ENCODE measurements around the gene TNFSF4. TPM values are rescaled to one million over a fixed set of nuclear protein-coding genes. Genes with fewer than 3 reads are reported as not detected.

Gene TNFSF4
- polyA plus RNA-seq, 3 donors: 1.6 to 1.9 (median 1.9) TPM

DNA sequence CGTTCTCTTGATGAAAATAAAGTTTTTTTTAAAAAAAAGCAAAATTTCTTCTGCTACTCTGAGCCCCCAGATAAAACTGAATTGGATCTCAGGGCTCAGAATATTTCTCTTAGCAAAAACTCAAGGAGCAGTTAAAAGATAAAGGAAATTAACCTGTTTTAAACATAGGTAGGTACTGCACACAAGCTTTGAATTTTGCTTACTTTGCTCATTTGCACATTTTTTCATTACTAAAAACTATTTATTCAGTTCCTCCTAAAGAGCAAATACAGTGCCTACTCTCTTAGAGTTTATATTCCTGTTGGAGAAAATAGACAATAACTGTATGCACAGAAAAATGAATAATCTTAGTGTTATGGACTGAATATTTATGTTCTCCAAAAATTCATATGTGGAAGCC, 13.0 kb upstream of the TNFSF4 start:
- no peak for DNase-seq (ENCODE audit: extremely low read depth in 1 of 11, low read depth in 9 of 11, low spot score in 4 of 11)

DNA sequence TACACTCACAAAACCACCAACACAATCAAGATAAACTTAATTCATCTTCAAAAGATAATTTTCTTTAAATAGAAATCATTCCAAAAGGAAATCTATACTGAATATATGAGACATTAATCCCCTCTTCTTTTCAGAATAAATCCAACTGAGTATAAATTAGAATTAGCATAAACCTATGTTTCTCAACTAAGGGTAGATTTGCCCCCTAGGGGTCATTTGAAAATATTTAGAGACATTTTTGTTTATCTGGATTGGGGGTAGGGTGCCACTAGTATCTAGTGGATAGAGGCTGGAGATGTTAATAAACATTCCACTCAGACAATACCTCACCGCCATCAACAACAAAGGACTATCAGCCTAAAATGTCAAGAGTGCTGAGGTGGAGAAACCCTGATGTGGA, 6.5 kb upstream of the TNFSF4 start:
- DNase-seq (ENCODE audit: extremely low read depth in 1 of 11, low read depth in 9 of 11, low spot score in 4 of 11): no peak

DNA sequence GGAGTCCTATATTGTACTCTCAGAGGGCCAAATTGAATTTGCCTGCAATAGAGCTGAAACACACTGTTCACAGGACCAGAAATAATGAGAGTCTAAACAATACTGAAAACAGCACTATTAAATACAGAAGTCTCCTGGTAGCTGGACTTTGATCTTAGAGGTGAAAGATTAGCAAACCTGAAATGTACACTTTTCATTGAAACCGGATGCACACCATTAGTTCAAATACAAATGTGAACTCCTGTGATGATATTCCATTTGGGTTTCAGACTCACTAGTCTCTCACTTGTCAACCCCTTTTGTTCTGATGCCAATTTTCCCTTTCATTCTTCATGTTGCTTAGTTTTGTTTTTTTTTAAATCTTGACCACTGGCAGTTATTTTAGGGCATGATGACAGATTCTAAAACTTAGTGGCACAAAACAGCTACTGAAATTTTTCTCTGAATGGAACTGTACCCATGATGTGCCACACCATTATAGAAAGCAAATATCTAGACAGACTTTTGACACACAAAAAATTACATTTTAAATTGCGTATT, 5.9 kb upstream of the TNFSF4 start:
- DNase-seq (ENCODE audit: extremely low read depth in 1 of 11, low read depth in 9 of 11, low spot score in 4 of 11): no peak

DNA sequence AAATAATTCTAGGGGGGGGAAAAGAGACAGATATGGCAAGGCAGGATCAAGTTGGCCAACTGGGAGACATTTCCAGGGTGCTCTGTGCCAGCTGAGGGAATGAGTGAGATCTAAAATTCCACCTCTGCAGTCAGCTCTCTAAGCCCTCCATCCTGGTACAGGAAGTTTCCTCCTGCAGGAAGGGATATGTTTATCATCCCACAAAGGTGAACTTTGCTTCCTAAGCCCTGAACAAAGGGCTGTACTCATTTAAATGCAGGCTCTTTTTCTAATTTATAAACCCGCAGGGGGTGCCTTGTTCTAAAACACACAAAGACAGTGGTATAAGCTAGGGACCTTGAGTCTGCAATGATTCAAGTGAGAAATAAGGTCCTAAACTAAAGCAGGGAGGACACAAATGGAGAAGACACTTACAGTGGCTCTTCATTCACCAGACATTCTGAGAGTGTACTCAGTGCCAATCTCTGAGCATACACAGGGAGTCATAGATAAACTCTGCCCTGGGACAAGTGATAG, 3.6 kb upstream of the TNFSF4 start:
- DNase-seq (ENCODE audit: extremely low read depth in 1 of 11, low read depth in 9 of 11, low spot score in 4 of 11): no peak

DNA sequence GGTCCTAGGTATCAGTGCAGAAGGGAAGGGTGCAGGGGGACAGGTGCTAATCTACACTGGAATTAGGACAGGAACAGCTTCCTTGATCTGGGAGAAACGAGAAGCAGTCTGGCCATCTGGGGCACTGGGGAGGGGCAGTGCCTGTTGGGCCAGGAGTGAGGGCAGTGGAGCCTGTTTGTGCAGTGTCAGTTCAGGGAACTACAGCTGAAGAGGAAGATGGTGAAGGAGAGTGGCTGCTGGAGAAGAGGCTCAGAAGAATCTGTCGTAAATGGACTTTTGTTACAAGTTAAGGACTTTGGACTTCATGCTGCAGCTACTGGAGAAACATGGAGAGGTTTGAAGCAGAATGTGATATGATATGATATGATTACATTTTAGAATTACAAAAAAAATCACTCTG, 3.2 kb upstream of the TNFSF4 start:
- no peak for DNase-seq (ENCODE audit: extremely low read depth in 1 of 11, low read depth in 9 of 11, low spot score in 4 of 11)

DNA sequence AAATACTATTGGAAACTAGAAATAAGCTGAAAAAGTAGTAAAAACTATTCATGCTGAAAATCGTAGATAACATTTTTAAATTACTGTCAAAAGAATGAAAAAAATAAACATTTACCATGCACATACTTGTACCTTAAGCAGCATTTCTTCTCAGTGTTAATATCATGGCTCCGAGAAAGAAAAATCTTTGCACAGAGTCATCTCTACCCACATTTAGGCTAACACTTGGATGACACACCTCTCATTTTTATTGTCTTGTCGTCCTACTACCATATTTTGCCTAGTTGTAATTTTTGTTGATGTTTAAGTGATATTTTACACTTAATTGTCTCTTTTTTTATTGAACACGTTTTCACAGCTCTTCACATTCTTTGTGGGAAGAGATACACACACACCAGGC, 1.7 kb upstream of the TNFSF4 start:
- DNase-seq (ENCODE audit: extremely low read depth in 1 of 11, low read depth in 9 of 11, low spot score in 4 of 11): no peak

DNA sequence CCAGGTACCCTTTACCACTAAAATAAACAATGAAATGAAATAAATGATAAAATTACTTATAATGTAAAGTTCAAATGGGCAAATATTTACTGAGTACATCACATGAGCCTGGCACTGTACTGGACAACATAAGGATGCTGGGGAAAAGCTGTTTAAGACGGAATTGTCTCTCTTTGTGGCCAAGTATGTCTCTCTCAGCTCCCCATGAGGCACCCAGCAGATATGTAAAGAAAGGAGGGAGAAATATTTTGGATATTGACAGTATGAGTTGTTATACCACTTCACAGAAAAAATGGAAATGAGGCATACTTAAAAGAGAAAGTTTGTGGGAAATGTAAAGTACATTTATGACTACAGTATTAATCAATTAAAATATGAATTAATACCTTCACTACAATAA, 1.0 kb upstream of the TNFSF4 start:
- DNase-seq (ENCODE audit: extremely low read depth in 1 of 11, low read depth in 9 of 11, low spot score in 4 of 11): no peak

DNA sequence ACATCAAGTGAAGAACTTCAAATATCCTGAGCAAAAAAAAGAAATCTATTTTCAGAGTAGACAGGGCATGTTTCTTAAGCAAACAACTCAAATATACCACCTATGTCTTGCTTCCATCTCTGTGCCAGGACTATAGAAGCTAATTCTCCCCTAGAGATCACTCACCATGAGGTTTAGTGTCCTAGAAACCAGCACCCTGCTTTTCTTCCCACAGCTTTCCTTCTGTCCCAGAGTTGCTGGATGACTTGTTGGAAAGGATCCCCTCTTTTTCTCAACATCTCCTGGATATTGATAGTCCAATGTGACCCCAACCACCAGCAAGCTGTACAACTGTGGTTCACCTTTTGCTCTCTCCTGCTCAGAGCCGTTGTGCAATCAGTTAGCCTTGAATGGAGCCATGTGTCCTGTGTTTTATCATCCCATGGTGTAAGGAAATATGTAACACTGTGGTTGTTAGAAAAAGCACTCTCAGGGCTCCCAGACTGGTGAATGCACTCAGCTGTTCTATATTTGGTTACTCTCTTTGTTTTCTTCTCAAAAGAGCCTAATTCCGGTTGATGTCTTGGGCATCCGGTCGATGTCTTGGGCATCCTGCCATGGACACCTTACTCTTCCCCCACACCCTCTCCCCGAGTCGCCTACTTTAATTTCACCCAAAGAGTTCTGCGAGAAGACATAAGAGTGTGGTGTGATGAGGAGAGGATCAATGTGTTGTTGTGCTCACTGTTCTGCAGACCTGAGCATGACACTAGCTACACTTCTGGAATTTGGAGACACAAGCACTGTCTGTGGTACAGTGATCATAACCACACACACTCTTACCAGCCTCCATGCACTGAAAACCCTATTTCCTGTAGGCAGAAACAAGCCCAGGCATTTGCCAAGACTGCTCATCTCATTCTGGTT, 1.7 kb downstream of the TNFSF4 start:
- DNase-seq (ENCODE audit: extremely low read depth in 1 of 11, low read depth in 9 of 11, low spot score in 4 of 11): no peak

DNA sequence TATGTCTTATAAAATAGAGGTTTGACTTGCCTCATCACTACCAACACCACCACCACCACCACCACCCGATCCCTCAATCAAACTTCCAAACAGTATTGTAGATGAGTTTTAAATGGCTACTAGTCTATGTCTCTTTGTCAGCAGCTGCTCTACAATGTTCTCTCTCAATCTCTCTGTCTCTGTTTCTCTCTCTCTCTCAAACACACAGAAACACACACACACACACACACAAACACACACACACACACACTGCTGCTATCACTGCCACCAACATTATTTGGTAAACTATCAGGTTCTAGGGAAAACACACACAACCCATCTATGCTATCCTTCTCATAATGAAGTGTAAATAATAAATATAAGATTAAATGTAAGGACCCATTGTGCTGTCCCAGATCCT, 2.4 kb downstream of the TNFSF4 start:
- DNase-seq (ENCODE audit: extremely low read depth in 1 of 11, low read depth in 9 of 11, low spot score in 4 of 11): no peak

DNA sequence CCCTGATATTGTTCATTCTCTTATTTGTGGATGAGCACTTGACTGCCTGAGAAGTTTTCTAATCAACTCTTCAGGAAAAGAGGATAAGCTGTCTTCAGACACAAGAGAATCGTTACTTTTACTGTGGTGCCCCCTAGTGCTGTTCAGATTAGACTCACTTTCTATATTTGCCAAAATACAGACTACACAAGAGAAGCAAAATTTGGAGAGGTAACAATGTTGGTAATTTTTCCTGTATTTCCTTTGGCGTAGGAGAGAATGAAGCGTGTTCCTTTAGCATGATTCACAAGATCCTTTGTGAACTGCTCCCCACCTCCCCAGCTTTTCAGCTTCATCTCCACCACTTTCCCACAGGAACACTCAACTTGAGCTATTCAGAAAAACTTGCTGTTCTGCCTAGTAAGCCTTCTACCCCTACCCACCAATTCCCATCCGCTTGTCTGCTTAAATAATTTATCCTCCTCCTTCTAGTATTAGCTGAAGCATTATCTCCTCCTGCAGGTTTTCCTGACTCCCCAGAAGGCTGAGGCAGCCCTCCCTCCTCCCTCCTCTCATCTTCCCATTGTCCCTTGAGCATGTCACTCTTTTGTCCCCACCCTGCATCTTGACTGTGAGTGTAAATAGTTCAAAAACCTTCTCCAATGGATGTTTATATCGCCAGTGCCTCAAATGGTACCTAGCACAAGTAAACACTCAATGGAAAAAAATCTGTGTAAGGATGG, 4.5 kb downstream of the TNFSF4 start:
- peak in 9 of 11 donors; percentile 23 to 50 (median 32) for DNase-seq (ENCODE audit: extremely low read depth in 1 of 11, low read depth in 9 of 11, low spot score in 4 of 11)

DNA sequence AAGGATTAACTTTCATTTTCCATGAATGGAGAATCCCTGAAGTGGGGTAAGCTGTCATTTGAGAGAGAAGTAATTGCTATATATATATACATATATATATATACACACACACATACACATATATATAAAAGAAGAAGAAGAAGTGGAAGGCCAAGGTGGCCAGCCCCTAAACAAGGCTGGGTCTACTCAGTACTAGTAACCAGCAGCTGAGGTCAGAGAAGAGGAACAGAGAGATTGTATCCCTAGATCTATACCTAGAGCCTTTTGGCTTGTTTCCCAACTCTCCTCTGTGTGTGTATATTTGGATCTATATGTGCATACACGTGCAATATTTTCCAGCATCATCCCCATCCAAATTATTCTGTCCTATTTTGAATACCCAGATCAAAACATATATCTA, 5.2 kb downstream of the TNFSF4 start:
- no peak for DNase-seq (ENCODE audit: extremely low read depth in 1 of 11, low read depth in 9 of 11, low spot score in 4 of 11)

DNA sequence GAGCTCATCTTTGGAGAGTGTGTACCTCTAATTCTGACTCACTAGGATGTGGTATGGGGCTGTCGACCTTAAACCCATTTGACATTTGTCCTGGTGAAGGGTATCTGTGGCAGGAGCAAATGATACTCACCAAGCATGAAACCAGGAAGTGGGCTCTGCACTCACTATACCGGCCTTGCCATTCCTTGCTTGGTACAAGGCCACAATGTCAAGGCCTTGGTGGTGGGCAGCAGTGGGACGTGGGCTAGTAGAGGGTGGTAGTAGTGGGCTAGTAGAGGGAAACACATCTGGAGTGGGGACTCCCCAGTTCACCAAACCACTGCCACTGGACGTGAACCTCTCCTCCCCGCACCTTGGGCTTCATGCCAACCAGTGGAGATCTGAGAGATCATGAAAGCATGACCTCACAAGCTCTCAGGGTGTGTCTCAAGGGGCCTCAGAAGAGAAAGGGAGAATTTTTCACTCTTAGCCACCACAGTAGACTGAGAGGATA, 11.5 kb downstream of the TNFSF4 start:
- no peak for DNase-seq (ENCODE audit: extremely low read depth in 1 of 11, low read depth in 9 of 11, low spot score in 4 of 11)

DNA sequence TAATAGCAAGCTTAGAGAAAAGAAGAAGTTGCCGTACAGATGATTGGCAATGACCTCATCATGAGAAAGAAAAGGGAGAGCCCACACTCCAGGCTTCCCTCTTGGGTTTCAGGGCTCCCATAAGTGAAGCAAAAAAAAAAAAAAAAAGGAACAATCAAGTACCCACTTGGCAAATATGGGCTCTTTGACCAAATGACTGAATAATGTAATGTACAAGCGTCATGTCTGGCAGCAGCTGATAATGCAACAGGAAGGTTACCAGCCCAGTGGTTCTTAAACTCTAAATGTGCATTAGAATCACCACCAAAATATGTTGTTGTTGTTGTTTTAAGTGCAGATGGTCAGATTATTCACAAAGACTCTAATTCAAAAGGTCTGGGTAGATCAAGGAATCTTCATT, 13.5 kb downstream of the TNFSF4 start:
- no peak for DNase-seq (ENCODE audit: extremely low read depth in 1 of 11, low read depth in 9 of 11, low spot score in 4 of 11)

DNA sequence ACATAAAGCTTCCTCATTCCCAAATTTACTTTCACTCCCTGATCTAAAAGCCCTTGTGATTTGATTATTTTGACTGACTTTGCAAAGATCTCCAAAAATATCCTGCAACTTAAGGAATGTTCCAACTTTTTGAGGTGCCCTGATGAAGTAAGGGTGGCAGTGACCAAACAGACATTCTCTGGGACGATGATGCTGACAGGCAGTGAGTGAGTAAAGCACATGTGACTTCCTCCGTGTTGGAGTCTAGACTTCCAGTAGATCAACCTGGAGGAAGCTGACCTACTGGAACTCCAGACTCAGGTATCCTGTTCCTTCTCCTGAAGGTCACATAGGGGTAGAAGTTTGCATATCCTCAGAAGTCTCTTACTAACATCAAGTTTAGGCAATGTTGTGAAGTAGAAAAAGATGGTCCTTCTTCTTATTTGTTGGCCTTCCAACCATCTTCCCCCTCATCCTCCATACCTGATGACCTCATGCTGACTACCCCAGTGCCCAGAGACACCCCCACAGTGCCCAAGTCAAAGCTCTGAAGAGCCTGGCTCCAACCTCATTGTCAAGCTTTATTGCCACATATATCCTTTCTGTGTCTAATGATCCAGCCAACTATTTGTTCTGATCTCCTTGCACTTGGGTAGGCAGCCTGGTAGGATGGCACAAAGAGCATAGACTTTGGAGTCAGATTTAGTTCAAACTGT, 16.0 kb downstream of the TNFSF4 start:
- DNase-seq (ENCODE audit: extremely low read depth in 1 of 11, low read depth in 9 of 11, low spot score in 4 of 11): no peak

DNA sequence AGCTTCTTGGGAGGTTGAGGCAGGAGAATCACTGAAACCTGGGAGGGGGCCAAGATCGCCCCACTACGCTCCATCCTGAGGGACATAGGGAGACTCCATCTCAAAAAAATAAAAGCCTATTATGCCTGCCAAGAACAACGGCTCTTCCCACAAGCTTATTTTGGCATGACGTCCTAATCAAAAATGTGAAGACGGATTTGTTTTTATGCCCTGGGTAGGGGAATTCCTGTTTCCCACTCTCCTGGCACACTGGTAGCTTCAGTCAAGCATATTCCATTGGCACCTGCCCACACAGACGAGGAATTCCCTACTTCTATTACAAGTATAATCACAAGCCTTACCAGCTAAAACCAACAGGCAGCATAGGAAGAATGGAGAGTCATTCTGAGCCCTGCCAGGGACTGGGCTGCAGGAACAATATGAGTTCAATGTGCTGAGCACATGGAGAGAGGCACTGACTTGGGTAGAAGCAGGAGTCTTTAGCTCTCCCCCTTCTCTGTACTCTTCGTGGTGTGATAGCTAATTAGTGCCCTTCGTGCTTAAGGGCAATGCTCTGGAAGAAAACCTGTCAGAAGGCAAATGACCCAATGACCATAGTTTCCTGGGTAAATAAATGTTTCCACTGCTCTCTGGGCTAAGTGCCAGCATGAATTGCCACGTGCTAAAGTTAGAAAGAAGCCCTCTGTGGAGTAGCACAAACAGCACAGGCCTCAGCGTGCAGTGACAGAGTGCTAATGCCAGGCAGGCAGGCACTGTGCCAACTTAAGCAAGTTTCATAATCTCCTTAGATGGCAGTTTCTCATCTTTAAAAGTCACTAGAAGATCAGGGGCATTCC, 16.8 kb downstream of the TNFSF4 start:
- DNase-seq (ENCODE audit: extremely low read depth in 1 of 11, low read depth in 9 of 11, low spot score in 4 of 11): peak in 8 of 11 donors; percentile 16 to 66 (median 36)

DNA sequence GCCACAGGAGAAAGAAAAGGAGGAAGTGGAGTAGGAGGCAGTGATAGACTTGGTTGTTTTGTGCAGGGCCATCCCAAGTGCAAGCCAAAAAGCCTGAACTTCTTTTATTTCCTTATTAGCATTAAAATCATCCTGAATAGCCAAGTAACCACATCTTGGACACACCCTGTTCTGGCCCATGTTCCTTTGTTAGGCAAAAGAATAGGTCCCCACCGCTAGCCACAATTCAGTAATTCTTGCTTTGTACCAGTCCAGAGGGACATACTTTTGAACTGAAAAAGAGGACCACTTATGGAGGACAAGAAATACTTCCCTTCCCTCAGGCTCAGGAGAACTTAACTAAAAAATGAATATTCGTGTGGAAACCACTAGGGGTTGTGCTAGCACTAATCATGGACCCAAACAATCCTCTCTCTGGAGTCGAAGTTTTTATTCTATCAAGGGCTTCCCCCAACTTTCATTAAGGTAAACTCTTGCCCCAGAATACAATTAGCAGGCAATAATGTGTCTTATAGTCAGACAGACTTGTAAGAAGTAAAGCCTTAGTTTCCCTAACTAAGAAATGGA, 19.4 kb downstream of the TNFSF4 start:
- DNase-seq (ENCODE audit: extremely low read depth in 1 of 11, low read depth in 9 of 11, low spot score in 4 of 11): no peak

DNA sequence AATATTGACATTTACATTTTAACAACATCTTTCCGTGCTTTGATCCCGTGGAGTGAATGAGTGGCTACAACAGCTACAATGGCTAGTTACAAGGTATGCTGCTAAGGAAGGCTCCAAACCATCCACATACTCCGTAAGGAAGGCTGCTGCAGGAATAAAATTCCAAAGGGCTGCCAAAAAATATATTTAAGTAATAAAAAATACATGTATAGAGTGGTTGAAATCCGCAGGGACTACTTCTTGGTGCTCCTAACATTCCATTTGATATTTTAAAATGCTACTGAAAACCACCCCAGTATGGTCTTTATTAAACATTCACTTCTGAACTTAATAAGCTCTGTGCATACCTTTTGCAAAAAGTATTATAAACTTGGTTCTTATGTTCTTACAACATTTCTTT, 25.3 kb downstream of the TNFSF4 start:
- DNase-seq (ENCODE audit: extremely low read depth in 1 of 11, low read depth in 9 of 11, low spot score in 4 of 11): no peak

DNA sequence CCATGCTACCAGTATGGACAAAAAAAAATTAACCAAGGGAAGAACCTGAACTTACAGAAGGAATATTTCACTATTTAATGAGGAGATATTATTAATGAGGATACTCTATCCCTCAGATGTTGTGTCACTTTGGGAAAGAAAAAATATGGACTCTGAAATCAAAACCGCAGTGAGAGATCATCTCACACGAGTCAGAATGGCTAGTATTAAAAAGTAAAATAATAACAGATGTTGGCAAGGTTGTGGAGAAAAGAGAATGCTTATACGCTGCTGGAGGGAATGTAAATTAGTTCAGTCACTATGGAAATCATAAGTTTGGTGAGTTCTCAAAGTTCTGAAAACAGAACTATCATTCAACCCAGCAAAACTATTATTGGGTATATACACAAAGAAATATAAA, 30.9 kb downstream of the TNFSF4 start:
- DNase-seq (ENCODE audit: extremely low read depth in 1 of 11, low read depth in 9 of 11, low spot score in 4 of 11): no peak
